HG02938 (cell line): ENCODE measurements around the gene NXF3.
"Not testable (repeated sequence)": the region's sequence is repeated elsewhere in the genome, so short reads cannot be mapped to it uniquely, and the experiment has no call there.

Experiments
- ATAC-seq: cut with Tn5 transposase; IDR thresholded peaks from one replicate; pipeline ENCODE4 v1.9.1; 2021; ENCODE audit warnings: mild to moderate bottlenecking, moderate library complexity; ENCODE audit not compliant: unreplicated experiment

NXF3 gene

DNA sequence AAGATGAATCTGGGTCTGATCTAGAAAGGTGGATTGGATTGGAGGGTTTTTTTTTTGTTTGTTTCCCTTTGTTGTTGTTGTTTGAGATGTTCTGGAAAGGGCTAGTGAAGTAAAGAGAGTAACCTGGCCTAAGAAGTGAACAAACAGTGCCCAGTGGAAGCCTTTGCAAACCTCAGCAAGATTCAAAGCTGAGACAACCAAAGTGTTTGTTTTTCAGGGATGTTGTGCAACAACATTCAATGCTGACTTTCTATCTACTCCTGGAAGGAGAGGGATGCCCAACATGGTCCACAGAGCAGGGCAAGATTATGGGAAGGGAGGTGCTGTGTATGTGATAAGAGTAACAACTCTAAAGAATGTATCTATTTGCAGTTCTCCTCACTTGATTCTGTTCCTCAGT is 40.3 kb downstream of the NXF3 start:
- no peak for ATAC-seq

DNA sequence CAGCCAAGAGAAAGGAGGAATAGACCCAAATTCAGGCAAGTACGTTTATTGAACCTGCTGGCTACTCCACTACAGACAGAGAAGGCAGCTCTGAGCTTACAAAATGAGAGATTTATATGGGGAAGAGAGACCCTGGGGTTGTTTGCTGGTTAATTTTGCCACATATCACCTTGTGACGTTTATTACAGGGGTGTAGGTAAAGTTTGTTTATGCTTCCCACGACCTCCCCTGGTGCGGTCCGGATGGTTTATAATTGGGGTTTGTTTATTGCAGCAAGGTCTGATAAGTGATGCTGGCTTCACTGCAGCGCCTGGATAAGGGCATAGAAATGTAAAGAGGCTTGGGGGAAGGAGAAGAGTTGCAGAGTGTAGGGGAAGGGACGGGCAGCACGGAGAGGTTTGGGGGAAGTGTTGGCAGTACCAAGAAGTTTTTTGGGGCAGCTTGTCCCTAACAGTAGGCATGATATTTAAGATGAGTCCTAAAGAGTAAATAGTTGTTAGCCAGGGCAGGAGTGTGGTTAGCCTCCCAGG is 41.6 kb downstream of the NXF3 start:
- no peak for ATAC-seq

DNA sequence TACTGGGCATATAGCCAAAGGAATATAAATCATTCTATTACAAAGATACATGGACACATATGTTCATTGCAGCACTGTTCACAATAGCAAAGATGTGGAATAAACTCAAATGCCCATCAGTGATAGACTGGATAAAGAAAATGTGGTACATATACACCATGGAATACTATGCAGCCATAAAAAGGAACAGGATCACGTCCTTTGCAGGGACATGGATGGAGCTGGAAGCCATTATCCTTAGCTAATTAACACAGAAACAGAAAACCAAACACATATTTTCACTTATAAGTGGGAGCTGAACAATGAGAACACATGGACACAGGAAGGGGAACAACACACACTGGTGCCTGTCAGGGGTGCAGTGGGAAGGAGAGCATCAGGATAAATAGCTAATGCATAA is 59.6 kb downstream of the NXF3 start:
- not testable (repeated sequence) for ATAC-seq
